Upper lobe of left lung (tissue), 6 donors: ENCODE measurements around the gene PRKCI. TPM values are rescaled to one million over a fixed set of nuclear protein-coding genes. Genes with fewer than 3 reads are reported as not detected.

Experiments used
- ATAC-seq, 2 donors: fragments of 200-7000 bp; cut with Tn5 transposase; one replicate each; pipeline ENCODE4 v1.9.1; 2022; ENCODE audit warnings: mild to moderate bottlenecking in 2 of 2, moderate library complexity in 2 of 2; ENCODE audit not compliant: low FRiP score in 2 of 2
- DNase-seq, 2 donors: peaks; one replicate each; pipeline ENCODE4 v3.0.0-alpha.2; 2019 to 2020
- H3K27ac ChIP-seq, 4 donors: fragments of 200-600 bp; sonication (generic); one replicate each; pipeline ENCODE4 v1.5.1; 2016 to 2019
- H3K27me3 ChIP-seq, 4 donors: fragments of 200-600 bp; sonication (generic); one replicate each; pipeline ENCODE4 v1.5.1; 2017 to 2019
- H3K36me3 ChIP-seq, 4 donors: fragments of 200-600 bp; sonication (generic); one replicate each; pipeline ENCODE4 v1.5.1; 2016 to 2019
- H3K4me1 ChIP-seq, 4 donors: fragments of 200-600 bp; sonication (generic); one replicate each; pipeline ENCODE4 v1.5.1; 2018 to 2019
- H3K4me3 ChIP-seq, 4 donors: fragments of 200-600 bp; sonication (generic); one replicate each; pipeline ENCODE4 v1.5.1; 2017 to 2019; ENCODE audit warnings: mild to moderate bottlenecking in 2 of 4, moderate library complexity in 1 of 4
- H3K9me3 ChIP-seq, 4 donors: fragments of 200-600 bp; sonication (generic); one replicate each; pipeline ENCODE4 v1.5.1; 2018 to 2019
- CTCF ChIP-seq, 6 experiments: fragments of 450-650 bp in 4 of 6; fragments of 200-600 bp in 2 of 6; sonication (generic) in 2 of 6; IDR thresholded peaks; one replicate each; pipeline ENCODE4 v1.5.1; 2016 to 2019; ENCODE audit warnings: antibody characterized with exemption in 6 of 6
- EP300 ChIP-seq, 4 donors: sonication (generic); formaldehyde crosslinking; IDR thresholded peaks; one replicate each; pipeline ENCODE4 v1.5.1; 2017; ENCODE audit warnings: antibody characterized with exemption in 4 of 4, control low read depth in 2 of 4
- POLR2A ChIP-seq, 4 donors: fragments of 450-650 bp; IDR thresholded peaks; one replicate each; pipeline ENCODE4 v1.5.1; 2016 to 2017; ENCODE audit warnings: antibody characterized with exemption in 4 of 4, mild to moderate bottlenecking in 2 of 4
- POLR2AphosphoS5 ChIP-seq, 2 donors: sonication (generic); formaldehyde crosslinking; IDR thresholded peaks; one replicate each; pipeline ENCODE4 v1.5.1; 2017; ENCODE audit warnings: antibody characterized with exemption in 2 of 2
- WGBS, 2 donors: methylation state at CpG; one replicate each; pipeline ENCODE4 v1.1.5; 2017 to 2018; 5-methylcytosine and 5-hydroxymethylcytosine counted together
- total RNA-seq, 6 donors: library from RNA; depleted of rRNA in 4 of 6; stranded (reverse); fragments of >200 nt in 4 of 6; gene quantifications; one replicate each; pipeline versions ENCODE4 v1.1.0 to v1.2.1, GENCODE V29; 2016 to 2021
- donor health status: DM: no; HTN: no; CAD: no; lungs with moderate emphysema.
- donor health status: DM: no; HTN: yes; CAD: no; lungs with severe emphysema.

The PRKCI gene
- total RNA-seq, 6 donors from 2014 or later = 24.7 to 94.7 (median 37.0) TPM

DNA sequence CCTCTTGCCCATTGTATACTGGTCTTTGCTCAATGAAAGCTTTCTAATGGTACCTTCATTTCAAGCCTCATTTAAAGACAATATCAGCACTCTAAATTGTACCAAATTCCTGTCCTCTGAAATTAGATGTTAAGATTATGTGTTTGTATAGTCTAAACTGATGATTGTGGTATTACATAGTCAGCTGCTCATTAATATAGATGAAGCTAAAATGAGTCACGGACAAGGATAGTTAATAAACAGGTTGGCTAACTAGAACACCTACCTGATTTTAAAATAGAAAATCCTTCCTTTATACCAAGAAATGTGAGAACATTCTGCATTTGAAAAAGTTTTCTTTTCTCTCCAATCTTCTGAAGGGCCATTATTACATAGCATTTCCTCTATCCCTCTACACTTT, 2.9 kb downstream of the PRKCI start:
- H3K4me1 ChIP-seq = peaks cover 9 to 35% (median 20%) of the 10 kb centered on the region in 4 donors
- H3K27me3 ChIP-seq = no peaks in the 10 kb centered on the region
- H3K4me3 ChIP-seq = no peak overlapping the region
- no peak overlapping the region for H3K27ac ChIP-seq
- H3K9me3 ChIP-seq = no peaks in the 10 kb centered on the region
- WGBS, 2 donors = 37 to 81% methylated on average over 1 of the region's 1 CpG
- ATAC-seq = no peak
- no peaks in the 10 kb centered on the region for H3K36me3 ChIP-seq
- no peak for DNase-seq
- TF ChIP-seq EP300 (IDR thresholded peaks at IDR 0.05) = no peak
- TF ChIP-seq POLR2A (IDR thresholded peaks at IDR 0.05) = no peak
- TF ChIP-seq POLR2AphosphoS5 (IDR thresholded peaks at IDR 0.05) = no peak
- TF ChIP-seq CTCF (IDR thresholded peaks at IDR 0.05) = no peak

- WGBS, 2 donors = 68 to 75% methylated on average over 1 of the region's 1 CpG
- Histone ChIP-seq H3K36me3 (no peaks in the 10 kb centered on the region), H3K27ac (peak overlapping the region in 2 of 4 donors; percentile 12 to 30), H3K4me3 (no peak overlapping the region), H3K27me3 (no peaks in the 10 kb centered on the region), H3K9me3 (no peaks in the 10 kb centered on the region), H3K4me1 (peaks cover 9 to 33% (median 19%) of the 10 kb centered on the region in 4 donors)
- TF ChIP-seq POLR2AphosphoS5 (IDR thresholded peaks at IDR 0.05) (no peak), EP300 (IDR thresholded peaks at IDR 0.05) (no peak), POLR2A (IDR thresholded peaks at IDR 0.05) (no peak), CTCF (IDR thresholded peaks at IDR 0.05) (no peak)
- ATAC-seq (no peak), DNase-seq (no peak)
Observed at GRCh38 chr3:170226426-170226960, 4.3 kb downstream of the PRKCI start.

GRCh38 chr3:170228093-170228766, 6.0 kb downstream of the PRKCI start:
- Histone ChIP-seq H3K27ac (peak overlapping the region in 3 of 4 donors; percentile 12 to 31 (median 27)), H3K36me3 (no peaks in the 10 kb centered on the region), H3K4me3 (no peak overlapping the region), H3K27me3 (no peaks in the 10 kb centered on the region), H3K9me3 (no peaks in the 10 kb centered on the region), H3K4me1 (peaks cover 9 to 40% (median 23%) of the 10 kb centered on the region in 4 donors)
- ATAC-seq = no peak
- no peak for TF ChIP-seq POLR2A (IDR thresholded peaks at IDR 0.05)
- 45 to 47% methylated on average over 2 of the region's 2 CpGs for WGBS, 2 donors
- peak in 1 of 2 donors; percentile 36 for DNase-seq

DNA sequence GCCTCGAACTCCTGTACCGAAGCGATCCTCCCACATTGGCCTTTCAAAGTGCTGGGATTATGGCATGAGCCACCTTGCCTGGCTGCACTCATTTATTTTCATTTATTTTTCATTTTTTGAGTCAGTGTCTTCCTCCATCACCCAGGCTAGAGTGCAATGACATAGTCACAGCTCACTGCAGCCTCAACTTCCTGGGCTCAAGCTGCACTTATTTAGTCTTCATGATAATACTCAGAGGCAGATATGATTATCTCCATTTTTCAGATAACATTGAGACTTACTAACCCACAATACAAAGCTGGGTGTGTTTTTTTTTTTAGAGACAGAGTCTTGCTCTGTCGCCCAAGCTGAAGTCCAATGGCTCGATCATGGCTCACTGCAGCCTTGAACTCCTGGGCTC, 10.0 kb downstream of the PRKCI start:
- no peak for ATAC-seq
- WGBS, 2 donors = 95 to 96% methylated on average over 5 of the region's 5 CpGs

More for the DNA sequence above, 10.0 kb downstream of the PRKCI start:
- H3K27me3 ChIP-seq = no peaks in the 10 kb centered on the region
- no peaks in the 10 kb centered on the region for H3K9me3 ChIP-seq
- peak overlapping the region in 2 of 4 donors; percentile 54 to 63 for H3K27ac ChIP-seq
- H3K4me3 ChIP-seq = no peak overlapping the region
- DNase-seq = no peak
- peaks cover 9 to 35% (median 22%) of the 10 kb centered on the region in 4 donors for H3K4me1 ChIP-seq
- peaks cover 0 to 20% (median 3%) of the 10 kb centered on the region in 4 donors for H3K36me3 ChIP-seq
- TF ChIP-seq POLR2A (IDR thresholded peaks at IDR 0.05) (no peak), CTCF (IDR thresholded peaks at IDR 0.05) (no peak), POLR2AphosphoS5 (IDR thresholded peaks at IDR 0.05) (no peak), EP300 (IDR thresholded peaks at IDR 0.05) (no peak)
